ENCODE results near the gene EML1.

EML1 gene

GRCh38 chr14:99930420-99931274 lies 137.4 kb downstream of the EML1 start:
- DNase-seq (ENCODE audit: low read depth), result peak; percentile 14
- no peak overlapping the region for H3K4me3 ChIP-seq (replicated peaks; ENCODE audit: low read depth, low read length)
- no peak for TF ChIP-seq CTCF (IDR thresholded peaks at IDR 0.05; ENCODE audit: low read length, missing control alignments)

GRCh38 chr14:99931308-99931707 lies 138.1 kb downstream of the EML1 start:
- no peak overlapping the region for H3K4me3 ChIP-seq (replicated peaks; ENCODE audit: low read depth, low read length)
- DNase-seq (ENCODE audit: low read depth), result no peak
- TF ChIP-seq CTCF (IDR thresholded peaks at IDR 0.05; ENCODE audit: low read length, missing control alignments), result no peak

GRCh38 chr14:99936056-99936455 lies 142.8 kb downstream of the EML1 start:
- no peak for DNase-seq (ENCODE audit: low read depth)
- no peak for TF ChIP-seq CTCF (IDR thresholded peaks at IDR 0.05; ENCODE audit: low read length, missing control alignments)
- H3K4me3 ChIP-seq (replicated peaks; ENCODE audit: low read depth, low read length), result no peak overlapping the region

GRCh38 chr14:99936738-99937474 lies 143.7 kb downstream of the EML1 start:
- DNase-seq (ENCODE audit: low read depth), result no peak
- TF ChIP-seq CTCF (IDR thresholded peaks at IDR 0.05; ENCODE audit: low read length, missing control alignments), result no peak
- no peak overlapping the region for H3K4me3 ChIP-seq (replicated peaks; ENCODE audit: low read depth, low read length)

- TF ChIP-seq CTCF (IDR thresholded peaks at IDR 0.05; ENCODE audit: low read length, missing control alignments), result no peak
- H3K4me3 ChIP-seq (replicated peaks; ENCODE audit: low read depth, low read length), result no peak overlapping the region
- DNase-seq (ENCODE audit: low read depth), result no peak
These were observed 144.4 kb downstream of the EML1 start for GRCh38 chr14:99937475-99938244.

GRCh38 chr14:99938376-99938775 lies 145.2 kb downstream of the EML1 start:
- no peak for DNase-seq (ENCODE audit: low read depth)
- no peak for TF ChIP-seq CTCF (IDR thresholded peaks at IDR 0.05; ENCODE audit: low read length, missing control alignments)

More at GRCh38 chr14:99938376-99938775, 145.2 kb downstream of the EML1 start:
- H3K4me3 ChIP-seq (replicated peaks; ENCODE audit: low read depth, low read length), result no peak overlapping the region

All from fibroblast of pulmonary artery (primary cell).